Astrocyte (in vitro differentiated cells and primary cell): Measurements from ENCODE around the gene ROBO2. TPM values are rescaled to one million over a fixed set of nuclear protein-coding genes. Genes with fewer than 3 reads are reported as not detected.

Experiments used
- DNase-seq: peaks from one replicate; pipeline ENCODE4 v3.0.0-alpha.2; 2010; ENCODE audit warnings: low read depth
- FAIRE-seq: peaks from 2 replicates; lab custom pipeline; 2011; peaks lifted over from hg19 to GRCh38; lab: Jason Lieb, UNC
- H2AFZ ChIP-seq: 2 replicates; pipeline ENCODE4 v1.6.0; 2012; ENCODE audit warnings: low read depth, low read length, inconsistent platforms
- H3K27ac ChIP-seq: 2 replicates; pipeline ENCODE4 v1.5.1; 2011; ENCODE audit warnings: low read depth, low read length, inconsistent platforms
- H3K27me3 ChIP-seq: 2 replicates; pipeline ENCODE4 v1.6.0; 2011; ENCODE audit warnings: low read length, inconsistent platforms; ENCODE audit not compliant: insufficient read depth
- H3K36me3 ChIP-seq: 2 replicates; pipeline ENCODE4 v1.5.1; 2011; ENCODE audit warnings: low read length, inconsistent platforms; ENCODE audit not compliant: insufficient read depth
- H3K4me1 ChIP-seq: 2 replicates; pipeline ENCODE4 v1.5.1; 2011; ENCODE audit warnings: low read length, inconsistent platforms; ENCODE audit not compliant: insufficient read depth
- H3K4me2 ChIP-seq: 2 replicates; pipeline ENCODE4 v1.6.0; 2012; ENCODE audit warnings: low read length, inconsistent platforms
- H3K4me3 ChIP-seq: 2 replicates; pipeline ENCODE4 v1.5.1; 2011; ENCODE audit warnings: low read depth, mild to moderate bottlenecking, low read length, inconsistent platforms; ENCODE audit not compliant: insufficient read depth
- H3K79me2 ChIP-seq: 2 replicates; pipeline ENCODE4 v1.6.0; 2012; ENCODE audit warnings: mild to moderate bottlenecking, low read length, inconsistent platforms; ENCODE audit not compliant: insufficient read depth
- H3K9ac ChIP-seq: 2 replicates; pipeline ENCODE4 v1.6.0; 2012; ENCODE audit warnings: mild to moderate bottlenecking, low read length, inconsistent platforms
- H3K9me3 ChIP-seq: 2 replicates; pipeline ENCODE4 v1.5.1; 2012; ENCODE audit warnings: low read depth, mild to moderate bottlenecking, low read length, inconsistent platforms; ENCODE audit not compliant: insufficient read depth
- H4K20me1 ChIP-seq: 2 replicates; pipeline ENCODE4 v1.6.0; 2012; ENCODE audit warnings: low read length, inconsistent platforms; ENCODE audit not compliant: insufficient read depth
- H3K27ac Mint-ChIP-seq: one replicate; pipeline ENCODE4 v1.8.0; 2021; ENCODE audit warnings: mild to moderate bottlenecking, mixed read lengths; ENCODE audit not compliant: unreplicated experiment
- H3K27me3 Mint-ChIP-seq: one replicate; pipeline ENCODE4 v1.8.0; 2021; ENCODE audit warnings: low read depth, mixed read lengths; ENCODE audit not compliant: unreplicated experiment
- H3K36me3 Mint-ChIP-seq: one replicate; pipeline ENCODE4 v1.8.0; 2021; ENCODE audit warnings: low read depth, mixed read lengths; ENCODE audit not compliant: unreplicated experiment
- H3K4me1 Mint-ChIP-seq: one replicate; pipeline ENCODE4 v1.8.0; 2021; ENCODE audit warnings: low read depth, mixed read lengths; ENCODE audit not compliant: unreplicated experiment
- H3K4me3 Mint-ChIP-seq: one replicate; pipeline ENCODE4 v1.8.0; 2021; ENCODE audit warnings: mild to moderate bottlenecking, moderate library complexity, mixed read lengths; ENCODE audit not compliant: unreplicated experiment
- H3K9me3 Mint-ChIP-seq: one replicate; pipeline ENCODE4 v1.8.0; 2021; ENCODE audit warnings: mild to moderate bottlenecking, mixed read lengths; ENCODE audit not compliant: unreplicated experiment
- EZH2 ChIP-seq: IDR thresholded peaks from 2 replicates; pipeline ENCODE4 v1.6.1; 2012; ENCODE audit warnings: mild to moderate bottlenecking, low read length, inconsistent platforms; ENCODE audit not compliant: insufficient read depth
- total RNA-seq: library from RNA; stranded (reverse); gene quantifications from 2 replicates; pipeline ENCODE4 v1.2.1, GENCODE V29; 2021
- TF ChIP-seq, protein P1 (sequence below): IDR thresholded peaks from 2 replicates; pipeline ENCODE4 v1.5.1; 2011; ENCODE audit warnings: low read depth, mild to moderate bottlenecking, inconsistent platforms, low read length, moderate library complexity; ENCODE audit not compliant: insufficient read depth

The ROBO2 gene
- total RNA-seq, 1 donor from 2014 or later: 1.4 TPM

DNA sequence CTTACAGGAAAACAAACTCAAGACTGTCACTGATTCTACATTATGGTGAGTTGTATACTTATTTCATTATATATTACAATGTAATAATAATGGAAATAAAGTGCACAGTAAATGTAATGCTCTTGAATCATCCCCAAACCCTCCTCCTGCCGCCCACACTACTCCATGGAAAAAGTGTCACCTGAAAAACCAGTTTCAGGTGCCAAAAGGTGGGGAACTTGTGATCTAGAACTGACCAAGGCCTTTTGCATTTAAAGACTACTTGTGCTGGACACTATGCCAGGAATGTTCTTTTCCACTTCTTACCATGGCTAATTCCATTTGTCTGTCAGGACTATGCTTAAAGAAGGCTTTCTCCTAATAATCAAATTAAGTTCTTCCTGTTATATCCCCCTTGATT, 32.3 kb downstream of the ROBO2 start:
- no peaks in the 10 kb centered on the region for H3K9me3 Mint-ChIP-seq
- Histone ChIP-seq H3K79me2 (no peaks in the 10 kb centered on the region), H3K4me1 (no peaks in the 10 kb centered on the region), H2AFZ (no peak overlapping the region), H3K9me3 (no peaks in the 10 kb centered on the region), H3K36me3 (no peaks in the 10 kb centered on the region), H3K27ac (no peak overlapping the region), H3K9ac (no peak overlapping the region), H3K27me3 (no peaks in the 10 kb centered on the region), H3K4me3 (no peak overlapping the region), H3K4me2 (no peak overlapping the region), H4K20me1 (no peaks in the 10 kb centered on the region)
- H3K27me3 Mint-ChIP-seq: no peaks in the 10 kb centered on the region
- no peak overlapping the region for H3K4me3 Mint-ChIP-seq
- no peak for FAIRE-seq
- no peaks in the 10 kb centered on the region for H3K4me1 Mint-ChIP-seq
- no peak overlapping the region for H3K27ac Mint-ChIP-seq
- TF ChIP-seq, protein P1, sequence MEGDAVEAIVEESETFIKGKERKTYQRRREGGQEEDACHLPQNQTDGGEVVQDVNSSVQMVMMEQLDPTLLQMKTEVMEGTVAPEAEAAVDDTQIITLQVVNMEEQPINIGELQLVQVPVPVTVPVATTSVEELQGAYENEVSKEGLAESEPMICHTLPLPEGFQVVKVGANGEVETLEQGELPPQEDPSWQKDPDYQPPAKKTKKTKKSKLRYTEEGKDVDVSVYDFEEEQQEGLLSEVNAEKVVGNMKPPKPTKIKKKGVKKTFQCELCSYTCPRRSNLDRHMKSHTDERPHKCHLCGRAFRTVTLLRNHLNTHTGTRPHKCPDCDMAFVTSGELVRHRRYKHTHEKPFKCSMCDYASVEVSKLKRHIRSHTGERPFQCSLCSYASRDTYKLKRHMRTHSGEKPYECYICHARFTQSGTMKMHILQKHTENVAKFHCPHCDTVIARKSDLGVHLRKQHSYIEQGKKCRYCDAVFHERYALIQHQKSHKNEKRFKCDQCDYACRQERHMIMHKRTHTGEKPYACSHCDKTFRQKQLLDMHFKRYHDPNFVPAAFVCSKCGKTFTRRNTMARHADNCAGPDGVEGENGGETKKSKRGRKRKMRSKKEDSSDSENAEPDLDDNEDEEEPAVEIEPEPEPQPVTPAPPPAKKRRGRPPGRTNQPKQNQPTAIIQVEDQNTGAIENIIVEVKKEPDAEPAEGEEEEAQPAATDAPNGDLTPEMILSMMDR: no peak
- TF ChIP-seq EZH2: no peak
- no peak for DNase-seq
- no peaks in the 10 kb centered on the region for H3K36me3 Mint-ChIP-seq

DNA sequence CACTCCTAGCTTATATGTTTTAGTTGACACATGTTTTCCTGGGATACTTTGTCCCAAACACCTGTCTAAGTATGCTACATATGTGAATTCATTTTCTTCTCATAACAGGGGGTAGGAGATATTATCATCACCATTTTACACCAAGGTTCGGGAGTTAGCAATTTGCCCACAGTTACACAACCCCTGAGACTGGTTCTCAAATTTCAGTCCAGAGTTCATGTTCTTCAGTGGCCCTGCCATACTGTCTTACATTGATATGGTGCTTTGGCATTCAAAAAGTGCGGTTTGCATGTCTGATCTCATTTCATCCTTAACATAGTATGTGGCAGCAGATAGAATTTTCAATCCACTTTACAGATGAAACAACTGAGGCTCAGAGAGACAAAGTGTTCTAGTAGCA, 38.4 kb downstream of the ROBO2 start:
- Mint-ChIP-seq H3K4me1 (peaks cover 1% of the 10 kb centered on the region), H3K4me3 (no peak overlapping the region), H3K36me3 (no peaks in the 10 kb centered on the region), H3K27me3 (no peaks in the 10 kb centered on the region), H3K27ac (no peak overlapping the region), H3K9me3 (no peaks in the 10 kb centered on the region)
- FAIRE-seq (no peak), DNase-seq (no peak)
- Histone ChIP-seq H3K4me3 (no peak overlapping the region), H4K20me1 (no peaks in the 10 kb centered on the region), H3K79me2 (no peaks in the 10 kb centered on the region), H3K27ac (no peak overlapping the region), H3K9ac (no peak overlapping the region), H3K4me2 (no peak overlapping the region), H3K27me3 (no peaks in the 10 kb centered on the region), H3K36me3 (no peaks in the 10 kb centered on the region), H3K9me3 (no peaks in the 10 kb centered on the region), H3K4me1 (peaks cover 7% of the 10 kb centered on the region), H2AFZ (no peak overlapping the region)
- TF ChIP-seq, protein P1: no peak
- no peak for TF ChIP-seq EZH2

DNA sequence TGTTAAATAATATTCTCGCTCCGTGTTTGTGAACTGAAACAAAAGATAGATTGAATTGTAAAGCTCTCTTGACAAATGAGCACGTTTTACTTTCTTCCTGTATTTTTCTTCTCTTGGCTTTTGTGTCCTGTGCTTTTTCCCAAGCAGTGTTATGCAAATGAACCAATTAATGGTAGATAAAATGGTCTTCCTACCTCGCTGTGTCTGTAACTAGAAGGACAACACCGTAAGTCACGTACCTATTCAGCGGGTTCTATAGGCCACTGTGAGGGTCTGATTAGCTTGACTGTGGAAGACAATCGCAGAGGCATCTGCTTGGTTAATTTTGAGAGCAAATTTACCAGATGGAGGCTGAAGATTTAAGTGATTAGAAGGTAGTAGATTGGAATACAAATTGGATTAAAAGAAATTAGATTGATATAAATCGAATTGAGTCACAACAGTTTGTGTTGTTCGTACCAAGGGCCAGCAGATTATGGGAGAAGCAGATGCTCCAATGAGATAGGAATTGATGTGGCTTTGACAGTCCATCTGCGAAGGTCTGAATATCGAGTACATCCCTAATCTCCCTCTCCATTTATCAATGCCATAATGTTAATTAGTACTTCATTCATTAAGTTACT, 40.2 kb downstream of the ROBO2 start:
- no peak for FAIRE-seq
- no peaks in the 10 kb centered on the region for H3K9me3 ChIP-seq
- no peaks in the 10 kb centered on the region for H3K27me3 Mint-ChIP-seq
- DNase-seq: no peak
- H2AFZ ChIP-seq: no peak overlapping the region
- no peaks in the 10 kb centered on the region for H3K27me3 ChIP-seq
- H3K36me3 Mint-ChIP-seq: no peaks in the 10 kb centered on the region
- no peaks in the 10 kb centered on the region for H3K9me3 Mint-ChIP-seq
- H3K4me1 ChIP-seq: peaks cover 7% of the 10 kb centered on the region
- no peak overlapping the region for H3K9ac ChIP-seq
- no peaks in the 10 kb centered on the region for H3K36me3 ChIP-seq
- no peak overlapping the region for H3K4me3 ChIP-seq
- H4K20me1 ChIP-seq: no peaks in the 10 kb centered on the region
- H3K79me2 ChIP-seq: no peaks in the 10 kb centered on the region
- TF ChIP-seq, protein P1: no peak
- TF ChIP-seq EZH2: no peak
- no peak overlapping the region for H3K27ac Mint-ChIP-seq
- H3K4me2 ChIP-seq: no peak overlapping the region
- H3K4me1 Mint-ChIP-seq: peaks cover 1% of the 10 kb centered on the region
- no peak overlapping the region for H3K27ac ChIP-seq
- no peak overlapping the region for H3K4me3 Mint-ChIP-seq
